IPS-15b (cell line): ENCODE measurements around the gene CAV3.
"Not testable (repeated sequence)": the region's sequence is repeated elsewhere in the genome, so short reads cannot be mapped to it uniquely, and the experiment has no call there.

ENCODE experiments used
- H3K27me3 ChIP-seq: one replicate; pipeline ENCODE4 v1.6.1; 2013; ENCODE audit warnings: low read length; ENCODE audit not compliant: control insufficient read depth, insufficient read depth
- H3K36me3 ChIP-seq: one replicate; pipeline ENCODE4 v1.6.1; 2013; ENCODE audit warnings: low read length; ENCODE audit not compliant: control insufficient read depth, insufficient read depth
- H3K4me1 ChIP-seq: one replicate; pipeline ENCODE4 v1.6.1; 2013; ENCODE audit warnings: mild to moderate bottlenecking, low read length; ENCODE audit not compliant: control insufficient read depth, insufficient read depth
- H3K4me3 ChIP-seq: one replicate; pipeline ENCODE4 v1.5.1; 2013; ENCODE audit warnings: low read depth, low read length
- H3K9ac ChIP-seq: one replicate; pipeline ENCODE4 v1.6.1; 2013; ENCODE audit warnings: low read depth, mild to moderate bottlenecking, low read length
- H3K9me3 ChIP-seq: one replicate; pipeline ENCODE4 v1.6.1; 2013; ENCODE audit warnings: mild to moderate bottlenecking, low read length; ENCODE audit not compliant: control insufficient read depth, insufficient read depth

The CAV3 gene

DNA sequence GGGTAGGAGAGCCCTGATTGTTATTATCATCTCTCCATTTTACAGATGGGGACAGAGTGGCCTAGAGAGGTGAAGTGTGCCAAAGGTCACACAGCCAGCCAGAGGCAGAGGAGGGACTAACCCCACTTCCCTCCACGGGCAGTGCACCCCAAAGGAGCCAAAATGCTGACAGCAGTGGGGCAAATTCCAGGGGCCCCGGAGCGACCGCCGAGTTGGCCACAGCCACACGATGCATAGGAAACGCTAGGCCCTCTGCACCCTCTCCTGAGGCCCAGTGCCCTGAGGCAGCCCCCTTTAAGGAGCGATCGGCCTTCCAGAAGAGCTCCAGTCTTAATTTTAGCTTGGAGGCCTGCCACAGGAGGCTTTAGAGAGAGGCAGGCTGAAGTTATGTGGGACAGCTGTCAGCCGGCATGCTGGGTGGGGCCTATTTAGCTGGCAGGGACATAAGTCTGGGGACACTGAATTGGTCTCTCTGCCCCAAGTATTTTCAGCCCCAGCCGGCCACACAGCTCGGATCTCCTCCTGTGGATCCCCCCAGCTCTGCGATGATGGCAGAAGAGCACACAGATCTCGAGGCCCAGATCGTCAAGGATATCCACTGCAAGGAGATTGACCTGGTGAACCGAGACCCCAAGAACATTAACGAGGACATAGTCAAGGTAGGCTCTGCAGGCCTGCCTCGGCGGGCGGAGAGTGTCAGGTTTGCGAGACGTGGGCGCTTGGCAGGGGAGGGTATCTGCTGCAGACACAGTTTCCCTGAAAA, at the start of gene CAV3:
Gene CAV3, plus strand, starts transcription at position 471 of the 763 bp plus-strand sequence. Its CDS starts 75 bp downstream, at position 546.
- H3K9me3 ChIP-seq = no peaks in the 10 kb centered on the region
- no peaks in the 10 kb centered on the region for H3K36me3 ChIP-seq
- H3K4me3 ChIP-seq = no peak within 1 kb of the TSS
- no peak within 1 kb of the TSS for H3K9ac ChIP-seq
- H3K4me1 ChIP-seq = peaks cover 3% of the 10 kb centered on the region
- peaks cover 3% of the 10 kb centered on the region for H3K27me3 ChIP-seq

DNA sequence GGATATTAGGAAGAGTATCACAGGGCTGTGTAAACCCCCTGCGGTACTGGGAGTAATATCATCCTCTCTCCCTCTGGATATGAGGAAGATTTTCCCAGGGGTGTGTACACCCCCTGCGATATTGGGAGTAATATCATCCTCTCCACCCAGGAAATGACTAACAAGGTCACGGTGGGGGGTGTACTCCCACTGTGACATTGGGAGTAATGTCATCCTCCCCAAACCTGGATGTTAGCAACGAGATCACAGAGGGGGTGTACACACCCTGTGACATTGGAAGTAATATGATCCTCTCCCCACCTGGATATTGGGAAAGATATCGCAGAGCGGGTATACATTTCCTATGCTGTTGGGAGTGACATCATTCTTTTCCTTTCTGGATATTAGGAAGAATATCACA, 48.6 kb upstream of the CAV3 start:
- not testable (repeated sequence) for H3K36me3 ChIP-seq, H3K9ac ChIP-seq, H3K4me3 ChIP-seq, H3K9me3 ChIP-seq, H3K27me3 ChIP-seq, H3K4me1 ChIP-seq

DNA sequence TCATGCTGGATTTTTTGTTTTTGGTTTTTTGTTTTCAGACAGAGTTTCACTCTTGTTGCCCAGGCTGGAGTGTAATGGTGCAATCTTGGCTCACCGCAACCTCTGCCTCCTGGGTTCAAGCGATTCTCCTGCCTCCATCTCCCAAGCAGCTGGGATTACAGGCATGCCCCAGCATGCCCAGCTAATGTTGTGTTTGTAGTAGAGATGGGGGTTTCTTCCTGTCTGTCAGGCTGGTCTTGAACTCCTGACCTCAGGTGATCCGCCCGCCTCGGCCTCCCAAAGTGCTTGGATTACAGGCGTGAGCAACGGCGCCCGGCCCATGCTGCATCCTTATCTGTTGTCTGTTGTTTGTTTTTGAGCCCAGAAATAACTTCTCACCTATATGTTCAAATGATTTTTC, 42.3 kb upstream of the CAV3 start:
- H3K9ac ChIP-seq, H3K36me3 ChIP-seq, H3K27me3 ChIP-seq, H3K9me3 ChIP-seq, H3K4me3 ChIP-seq, H3K4me1 ChIP-seq: not testable (repeated sequence)

DNA sequence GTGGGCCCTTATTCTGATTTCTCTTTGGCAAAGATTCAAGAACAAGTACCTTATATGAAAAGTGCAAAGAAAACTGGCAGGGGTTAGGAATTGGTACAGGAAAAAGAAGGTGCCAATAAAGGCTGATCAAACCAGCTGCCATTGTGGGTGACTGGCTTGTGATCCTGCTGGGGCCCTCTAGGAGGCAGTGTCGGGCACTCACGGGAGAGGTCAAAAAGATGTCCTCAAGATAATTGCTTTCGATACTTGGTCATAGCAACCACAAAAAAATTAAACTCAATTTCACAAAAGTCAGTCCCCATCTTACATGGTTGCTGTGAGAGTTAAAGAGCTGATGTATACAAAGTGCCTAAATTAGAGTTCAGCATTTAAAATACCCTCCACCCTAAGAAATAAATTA, 31.0 kb upstream of the CAV3 start:
- Histone ChIP-seq H3K27me3 (peaks cover 8% of the 10 kb centered on the region), H3K36me3 (peaks cover under 1% of the 10 kb centered on the region), H3K4me3 (no peak overlapping the region), H3K9ac (no peak overlapping the region), H3K4me1 (no peaks in the 10 kb centered on the region), H3K9me3 (no peaks in the 10 kb centered on the region)

DNA sequence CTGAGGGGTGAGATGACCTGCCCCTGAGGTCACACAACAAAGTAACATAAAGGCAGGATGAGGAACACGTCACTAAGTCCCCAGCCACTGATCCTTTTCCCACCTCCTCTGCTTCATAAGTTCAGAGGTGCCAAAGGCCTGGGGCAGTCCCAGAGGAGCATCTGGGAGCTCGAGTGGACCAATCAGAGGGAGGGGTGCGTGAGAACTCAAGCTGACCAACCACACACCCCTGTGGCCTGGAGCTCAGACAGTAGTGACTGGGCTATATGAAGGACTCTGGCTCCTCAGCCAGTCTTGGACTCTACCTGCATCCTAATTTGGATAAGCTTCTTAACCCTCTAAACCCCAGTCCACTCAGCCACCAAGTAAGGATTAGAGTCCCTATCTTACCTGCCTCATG, 28.0 kb upstream of the CAV3 start:
- no peaks in the 10 kb centered on the region for H3K36me3 ChIP-seq
- no peaks in the 10 kb centered on the region for H3K9me3 ChIP-seq

DNA sequence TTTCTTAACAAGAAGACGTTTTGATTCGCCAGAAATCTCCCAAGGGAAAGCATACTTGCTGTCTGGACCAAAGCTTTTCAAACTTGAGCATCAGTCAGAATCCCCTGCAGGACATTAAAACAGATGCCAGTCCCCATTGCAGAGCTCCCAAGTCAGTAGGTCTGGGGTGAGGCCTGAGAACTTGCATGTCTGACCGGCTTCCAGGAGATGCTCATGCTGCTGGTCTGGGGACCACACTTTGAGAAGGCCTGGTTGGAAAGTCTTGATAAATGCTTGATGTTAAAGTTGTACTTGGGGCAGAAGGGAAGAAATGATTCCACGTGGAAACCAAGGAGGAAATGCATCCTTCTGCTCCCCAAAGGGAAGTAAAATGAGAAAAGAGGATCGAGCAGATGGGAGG, 24.3 kb upstream of the CAV3 start:
- Histone ChIP-seq H3K27me3 (peaks cover 72% of the 10 kb centered on the region), H3K9ac (no peak overlapping the region), H3K9me3 (no peaks in the 10 kb centered on the region), H3K4me3 (no peak overlapping the region), H3K36me3 (no peaks in the 10 kb centered on the region), H3K4me1 (no peaks in the 10 kb centered on the region)

More for the DNA sequence above, 28.0 kb upstream of the CAV3 start:
- Histone ChIP-seq H3K27me3 (peaks cover 35% of the 10 kb centered on the region), H3K4me3 (no peak overlapping the region), H3K9ac (no peak overlapping the region), H3K4me1 (no peaks in the 10 kb centered on the region)

DNA sequence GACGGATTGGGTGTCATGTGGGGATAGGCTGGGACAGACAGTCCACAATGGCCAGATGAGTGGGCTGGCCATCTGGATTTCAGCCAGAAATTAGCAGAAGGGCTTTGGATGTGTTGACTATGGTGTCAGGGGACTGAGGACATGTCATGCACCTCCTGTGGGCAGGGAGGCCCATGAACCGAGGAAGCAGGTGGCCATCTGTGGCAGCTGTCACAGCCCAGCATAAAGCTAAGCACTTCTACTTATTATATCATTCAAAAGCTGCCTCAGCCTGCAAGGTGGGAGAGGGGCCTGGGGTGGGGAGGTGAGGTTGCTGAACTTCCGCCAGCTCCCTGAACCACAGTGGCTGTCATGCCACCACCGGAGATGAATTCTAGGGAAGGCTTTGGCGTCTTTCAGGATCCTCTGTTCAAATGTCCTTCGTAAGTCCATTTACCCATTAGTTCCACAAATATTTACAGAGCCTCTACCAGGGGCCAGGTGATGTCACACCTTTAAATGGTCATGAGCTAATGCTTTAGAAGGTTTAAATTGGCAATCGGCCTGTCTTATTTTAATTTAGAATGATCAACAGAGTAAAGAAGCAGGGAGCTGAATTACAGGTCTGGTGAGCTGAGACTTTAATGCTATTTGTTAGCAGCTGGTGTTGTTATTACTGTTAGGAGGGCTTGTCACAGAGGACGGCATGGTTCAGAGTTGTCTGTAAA, 23.6 kb upstream of the CAV3 start:
- Histone ChIP-seq H3K4me1 (no peaks in the 10 kb centered on the region), H3K27me3 (peaks cover 78% of the 10 kb centered on the region), H3K4me3 (no peak overlapping the region), H3K36me3 (no peaks in the 10 kb centered on the region), H3K9me3 (no peaks in the 10 kb centered on the region), H3K9ac (no peak overlapping the region)

DNA sequence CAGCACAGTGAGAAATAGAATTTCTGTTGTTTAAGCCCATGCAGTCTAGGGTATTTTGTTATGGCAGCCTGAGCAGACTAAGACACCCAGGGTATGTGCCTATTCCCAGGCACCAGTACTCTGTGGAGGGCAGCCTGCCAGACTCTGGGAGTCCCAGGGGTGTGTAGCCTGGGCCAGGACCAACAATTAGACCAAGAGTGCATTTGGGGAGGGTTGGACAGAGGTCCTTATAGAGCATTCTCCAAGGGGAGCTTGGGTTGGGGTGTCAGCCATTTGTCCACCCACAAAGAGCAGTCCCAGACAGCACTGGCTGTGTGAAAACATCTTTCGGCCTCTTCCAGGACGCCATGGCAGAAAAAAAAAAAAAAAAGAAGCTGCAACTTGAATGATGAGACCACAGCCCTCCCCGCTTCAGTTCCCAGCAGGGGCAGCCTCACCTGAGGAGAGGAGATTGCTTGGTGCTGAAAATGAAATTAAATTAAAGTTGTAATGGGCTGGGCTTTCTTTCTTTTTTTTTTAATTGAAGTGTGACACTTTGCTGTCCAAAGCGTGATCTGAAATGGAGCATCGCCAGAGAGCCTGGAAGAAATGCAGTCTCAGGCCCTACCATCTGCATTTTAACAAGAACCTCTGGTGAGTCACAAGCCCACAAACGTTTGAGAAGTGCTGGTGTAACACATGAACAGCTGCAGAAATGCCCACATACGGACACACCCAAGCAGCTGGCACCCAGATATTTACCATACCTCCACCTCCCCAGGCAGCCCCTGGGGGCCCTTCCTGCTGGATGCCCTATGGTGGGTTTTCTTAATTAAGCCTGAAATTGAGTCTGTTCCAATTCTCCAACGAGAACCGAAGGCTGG, 21.3 kb upstream of the CAV3 start:
- Histone ChIP-seq H3K36me3 (no peaks in the 10 kb centered on the region), H3K9me3 (no peaks in the 10 kb centered on the region), H3K27me3 (peaks cover 83% of the 10 kb centered on the region), H3K4me3 (no peak overlapping the region), H3K4me1 (no peaks in the 10 kb centered on the region), H3K9ac (no peak overlapping the region)

DNA sequence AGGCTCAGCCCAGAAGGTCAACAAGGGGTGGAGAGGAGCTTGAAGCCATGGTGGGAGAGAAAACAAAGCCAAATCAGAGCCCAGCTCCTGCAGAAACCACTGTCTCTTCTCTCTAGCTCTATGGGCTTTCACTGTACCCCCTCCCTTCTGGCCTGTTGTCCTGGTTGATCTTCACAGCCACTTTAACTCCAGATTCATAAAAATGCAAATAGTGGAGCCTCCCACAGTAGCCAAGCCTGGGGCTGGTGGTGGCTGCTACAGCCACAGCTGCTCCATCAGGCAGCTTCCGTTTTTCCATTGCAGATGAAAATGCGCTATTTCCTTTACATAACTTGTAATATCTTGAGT, 20.7 kb upstream of the CAV3 start:
- Histone ChIP-seq H3K27me3 (peaks cover 76% of the 10 kb centered on the region), H3K36me3 (no peaks in the 10 kb centered on the region), H3K4me1 (no peaks in the 10 kb centered on the region), H3K9me3 (no peaks in the 10 kb centered on the region), H3K4me3 (no peak overlapping the region), H3K9ac (no peak overlapping the region)

DNA sequence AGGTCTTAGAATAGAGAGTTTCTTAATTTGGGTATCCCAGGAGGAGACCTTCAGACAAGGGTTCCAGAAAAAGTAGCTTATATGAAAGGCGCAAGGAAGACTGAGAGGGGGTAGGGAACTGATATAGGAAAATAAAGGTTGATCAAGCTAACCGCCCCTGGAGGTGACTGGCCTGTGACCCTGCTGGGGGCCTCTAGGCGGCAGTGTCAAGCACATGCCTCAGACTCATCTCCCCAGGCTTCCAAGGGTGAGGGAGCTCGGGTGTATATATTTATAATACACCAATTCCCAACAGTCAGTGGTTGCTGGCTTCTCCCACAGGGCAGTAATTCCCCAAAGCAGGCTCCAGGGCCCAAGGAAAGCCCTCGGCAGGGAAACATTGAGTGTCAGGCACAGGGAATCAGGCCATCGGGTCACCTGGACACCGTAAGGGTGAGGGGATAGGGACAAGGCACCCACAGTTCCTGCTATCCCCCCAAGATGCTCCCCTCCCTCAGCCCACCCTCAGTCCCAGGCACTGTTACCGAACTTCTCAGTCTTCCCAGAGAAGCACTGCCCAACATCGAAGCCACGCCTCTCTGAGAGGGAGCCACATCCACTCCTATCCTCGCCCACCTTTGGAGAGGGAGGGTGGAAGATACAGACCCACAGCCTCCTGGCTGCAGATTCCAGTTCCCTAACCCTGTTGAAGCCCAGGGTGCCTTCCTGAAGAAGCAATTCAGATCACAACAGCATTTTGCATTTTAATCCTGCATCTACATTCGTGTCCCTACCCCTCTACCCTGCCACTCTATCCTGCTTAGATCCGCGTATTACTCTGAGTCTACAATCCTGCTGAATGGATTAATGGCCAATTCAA, 19.5 kb upstream of the CAV3 start:
- no peak overlapping the region for H3K9ac ChIP-seq
- no peaks in the 10 kb centered on the region for H3K9me3 ChIP-seq
- H3K4me1 ChIP-seq = no peaks in the 10 kb centered on the region
- H3K36me3 ChIP-seq = no peaks in the 10 kb centered on the region
- no peak overlapping the region for H3K4me3 ChIP-seq
- peaks cover 67% of the 10 kb centered on the region for H3K27me3 ChIP-seq

DNA sequence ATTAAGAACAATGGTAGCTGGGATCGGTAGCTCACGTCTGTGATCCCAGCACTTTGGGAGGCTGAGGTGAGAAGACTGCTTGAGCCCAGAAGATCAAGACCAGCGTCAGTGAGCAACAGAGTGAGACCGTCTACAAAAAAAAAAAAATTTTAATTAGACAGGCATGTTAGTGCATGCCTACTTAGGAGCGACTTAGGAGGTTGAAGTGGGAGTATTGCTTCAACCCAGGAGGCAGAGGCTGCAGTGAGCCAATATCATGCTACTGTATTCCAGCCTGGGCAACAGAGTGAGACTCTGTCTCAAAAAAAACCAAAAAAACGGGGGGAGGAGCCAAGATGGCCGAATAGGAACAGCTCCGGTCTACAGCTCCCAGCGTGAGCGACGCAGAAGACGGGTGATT, 17.8 kb upstream of the CAV3 start:
- H3K27me3 ChIP-seq = peaks cover 50% of the 10 kb centered on the region
- not testable (repeated sequence) for H3K9ac ChIP-seq, H3K4me1 ChIP-seq, H3K36me3 ChIP-seq, H3K4me3 ChIP-seq, H3K9me3 ChIP-seq
